Measurements from ENCODE around the gene PLXNA2.

PLXNA2 gene

DNA sequence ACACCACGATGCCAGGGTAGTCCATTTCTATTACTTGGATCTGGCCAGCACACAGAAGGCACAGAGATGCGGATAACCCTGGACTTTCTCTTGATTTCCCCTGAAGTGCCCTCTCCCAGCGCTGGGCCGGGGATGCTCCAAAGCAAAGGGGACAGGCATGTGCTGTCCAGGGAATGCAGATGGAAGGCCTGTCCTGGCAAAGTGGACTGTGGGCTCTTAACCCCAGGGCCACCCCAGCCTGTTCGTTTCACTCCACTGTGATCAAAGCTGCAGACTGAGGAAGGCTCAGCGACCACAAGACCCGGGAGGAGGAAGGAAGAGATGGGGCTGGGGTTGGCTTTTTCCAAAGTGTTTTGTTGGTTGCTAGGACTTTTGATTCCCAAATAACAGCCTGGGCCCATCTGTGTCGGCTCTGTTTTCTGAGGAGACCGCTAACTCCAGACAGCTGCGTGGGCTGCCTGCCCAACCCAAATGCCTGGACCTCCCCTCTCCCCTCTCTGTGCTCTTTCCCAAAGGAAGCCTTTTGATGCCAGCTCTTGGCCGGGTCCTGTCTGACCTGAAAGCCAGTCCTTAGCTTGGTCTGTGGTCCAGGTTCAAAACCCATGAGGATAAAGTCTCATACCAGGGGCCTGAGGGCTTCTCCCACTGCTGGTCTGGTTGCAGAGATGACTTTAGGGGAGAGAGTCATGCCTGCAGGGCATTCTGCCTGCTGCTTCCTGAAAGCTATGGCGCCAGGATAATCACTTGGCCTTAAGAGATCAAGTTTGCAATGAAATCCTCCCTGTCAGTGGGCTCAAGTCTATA is 213.7 kb downstream of the PLXNA2 start:
- TF ChIP-seq, protein P1, sequence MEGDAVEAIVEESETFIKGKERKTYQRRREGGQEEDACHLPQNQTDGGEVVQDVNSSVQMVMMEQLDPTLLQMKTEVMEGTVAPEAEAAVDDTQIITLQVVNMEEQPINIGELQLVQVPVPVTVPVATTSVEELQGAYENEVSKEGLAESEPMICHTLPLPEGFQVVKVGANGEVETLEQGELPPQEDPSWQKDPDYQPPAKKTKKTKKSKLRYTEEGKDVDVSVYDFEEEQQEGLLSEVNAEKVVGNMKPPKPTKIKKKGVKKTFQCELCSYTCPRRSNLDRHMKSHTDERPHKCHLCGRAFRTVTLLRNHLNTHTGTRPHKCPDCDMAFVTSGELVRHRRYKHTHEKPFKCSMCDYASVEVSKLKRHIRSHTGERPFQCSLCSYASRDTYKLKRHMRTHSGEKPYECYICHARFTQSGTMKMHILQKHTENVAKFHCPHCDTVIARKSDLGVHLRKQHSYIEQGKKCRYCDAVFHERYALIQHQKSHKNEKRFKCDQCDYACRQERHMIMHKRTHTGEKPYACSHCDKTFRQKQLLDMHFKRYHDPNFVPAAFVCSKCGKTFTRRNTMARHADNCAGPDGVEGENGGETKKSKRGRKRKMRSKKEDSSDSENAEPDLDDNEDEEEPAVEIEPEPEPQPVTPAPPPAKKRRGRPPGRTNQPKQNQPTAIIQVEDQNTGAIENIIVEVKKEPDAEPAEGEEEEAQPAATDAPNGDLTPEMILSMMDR (IDR thresholded peaks at IDR 0.05; ENCODE audit: low read depth, low read length): no peak
- peaks cover 44% of the 10 kb centered on the region for H3K36me3 ChIP-seq
- no peaks in the 10 kb centered on the region for H3K4me1 ChIP-seq
- H3K9me3 ChIP-seq: no peaks in the 10 kb centered on the region
- H3K27me3 ChIP-seq: no peaks in the 10 kb centered on the region
- DNase-seq: no peak
- H3K4me3 ChIP-seq (ENCODE audit: low read depth, low read length): no peak overlapping the region

DNA sequence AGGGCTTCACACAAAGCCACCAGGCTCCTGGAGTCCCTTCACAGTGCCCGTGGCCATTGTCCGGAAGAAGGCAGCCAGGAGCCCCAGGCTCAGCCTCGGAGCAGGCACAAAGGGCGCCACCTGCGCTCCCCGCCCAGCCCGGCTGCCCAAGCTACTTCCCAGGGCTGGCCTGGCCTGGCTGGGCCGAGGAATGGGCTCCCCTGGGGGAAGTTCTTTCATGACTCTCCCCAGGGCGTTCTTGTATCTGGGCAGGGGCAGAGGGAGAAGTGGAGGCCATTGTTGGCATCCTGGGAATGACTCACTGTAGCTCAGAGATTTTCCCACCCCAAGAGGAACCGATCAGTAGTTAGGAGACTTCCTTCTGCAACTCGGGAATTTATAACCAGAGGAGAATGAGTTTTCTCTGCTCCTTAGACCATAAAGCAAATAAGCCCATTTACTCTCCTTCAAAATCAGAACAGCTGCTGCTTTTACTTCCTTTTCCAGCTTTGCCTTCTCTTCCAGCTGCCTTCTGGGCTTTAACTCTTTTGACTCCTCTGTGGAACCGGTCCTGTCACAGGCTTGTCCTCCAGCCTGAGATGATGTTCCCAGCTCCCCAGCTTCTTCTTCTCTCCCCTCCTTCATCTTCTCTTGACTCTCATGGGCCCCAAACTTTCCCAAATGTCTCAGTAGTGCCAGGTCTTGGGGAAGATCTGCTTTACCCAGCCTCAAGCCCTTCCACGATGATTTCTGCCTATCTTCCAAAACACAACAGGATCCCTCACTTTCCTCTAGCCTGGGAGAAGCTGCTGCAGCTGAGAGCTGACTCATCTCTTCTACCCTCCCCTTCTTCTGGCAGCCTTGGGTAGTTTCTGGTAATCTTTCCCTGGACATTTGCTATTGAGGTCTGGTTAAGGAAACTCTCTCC is 214.6 kb downstream of the PLXNA2 start:
- Histone ChIP-seq H3K36me3 (peaks cover 44% of the 10 kb centered on the region), H3K4me3 (ENCODE audit: low read depth, low read length) (no peak overlapping the region), H3K27me3 (no peaks in the 10 kb centered on the region), H3K9me3 (no peaks in the 10 kb centered on the region), H3K4me1 (no peaks in the 10 kb centered on the region)
- DNase-seq: no peak
- TF ChIP-seq, protein P1 (IDR thresholded peaks at IDR 0.05; ENCODE audit: low read depth, low read length): no peak

DNA sequence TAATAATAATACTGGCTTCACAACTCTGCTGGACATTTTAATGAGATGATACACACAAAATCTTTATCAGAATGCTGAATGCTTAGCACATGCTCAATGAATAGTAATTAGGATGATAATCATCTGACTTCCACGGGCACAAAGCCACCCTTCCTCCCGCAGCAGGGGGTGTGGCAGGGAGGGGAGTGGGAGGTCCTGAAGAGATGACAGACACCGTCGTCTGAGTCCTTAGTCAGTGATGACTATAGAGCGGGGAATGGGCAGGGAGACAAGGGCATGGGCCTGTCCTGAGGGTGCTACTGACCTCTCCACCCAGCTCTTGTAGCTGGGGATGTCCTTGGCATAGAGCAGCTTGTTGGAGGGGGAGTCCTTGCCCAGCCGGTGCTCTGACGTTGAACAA is 215.7 kb downstream of the PLXNA2 start:
- H3K4me1 ChIP-seq: no peaks in the 10 kb centered on the region
- H3K36me3 ChIP-seq: peaks cover 35% of the 10 kb centered on the region
- no peak for DNase-seq
- TF ChIP-seq, protein P1 (IDR thresholded peaks at IDR 0.05; ENCODE audit: low read depth, low read length): no peak
- no peaks in the 10 kb centered on the region for H3K9me3 ChIP-seq
- H3K4me3 ChIP-seq (ENCODE audit: low read depth, low read length): no peak overlapping the region
- no peaks in the 10 kb centered on the region for H3K27me3 ChIP-seq

DNA sequence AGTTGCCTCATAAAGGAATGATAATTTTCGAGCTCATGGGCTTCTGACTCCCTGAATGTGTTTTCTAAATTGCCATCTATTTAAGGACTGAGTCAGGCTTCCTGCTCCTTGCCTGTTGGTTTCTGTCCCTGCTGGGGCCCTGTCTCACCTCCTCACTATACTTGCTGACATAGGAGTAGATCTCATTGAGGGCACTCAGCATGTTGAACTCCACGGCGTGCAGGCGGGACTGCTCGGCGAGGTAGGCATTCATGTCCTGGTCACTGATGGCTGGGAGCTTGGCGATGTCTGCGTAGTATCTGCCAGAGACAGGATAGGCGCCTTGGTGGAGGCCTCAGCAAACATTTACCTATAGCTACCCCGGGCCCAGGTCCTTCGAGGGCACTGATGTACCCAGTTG is 216.3 kb downstream of the PLXNA2 start:
- Histone ChIP-seq H3K36me3 (peaks cover 35% of the 10 kb centered on the region), H3K4me1 (no peaks in the 10 kb centered on the region), H3K27me3 (no peaks in the 10 kb centered on the region), H3K4me3 (ENCODE audit: low read depth, low read length) (no peak overlapping the region), H3K9me3 (no peaks in the 10 kb centered on the region)
- TF ChIP-seq, protein P1 (IDR thresholded peaks at IDR 0.05; ENCODE audit: low read depth, low read length): no peak
- no peak for DNase-seq

DNA sequence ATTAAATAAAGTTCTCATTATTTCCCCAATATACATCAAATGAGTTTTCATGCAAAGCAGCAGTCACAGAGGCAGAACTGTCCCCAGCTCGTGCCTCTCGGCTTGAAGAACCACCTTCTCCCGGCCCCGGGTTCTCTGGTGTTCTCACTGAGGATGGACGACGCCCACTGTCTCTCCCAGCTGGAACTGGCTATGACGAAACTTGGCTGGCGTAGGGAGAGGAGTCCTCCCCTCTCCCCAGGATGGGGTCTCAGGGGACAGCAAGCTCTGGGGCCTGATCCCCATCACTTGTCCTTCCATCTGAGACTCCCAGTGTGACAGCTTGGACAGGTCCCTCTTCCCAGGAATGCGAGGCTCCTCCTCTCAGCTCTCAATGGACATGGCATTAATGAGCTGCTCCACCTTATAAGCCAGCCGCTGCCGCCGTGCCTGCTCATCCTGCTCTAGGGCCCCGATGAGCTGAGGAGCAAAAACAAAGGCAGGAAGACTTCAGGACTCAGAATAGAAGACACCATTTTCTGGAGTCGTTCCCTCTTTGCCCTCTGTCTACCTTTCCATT is 217.2 kb downstream of the PLXNA2 start:
- Histone ChIP-seq H3K36me3 (peaks cover 28% of the 10 kb centered on the region), H3K27me3 (no peaks in the 10 kb centered on the region), H3K9me3 (no peaks in the 10 kb centered on the region), H3K4me3 (ENCODE audit: low read depth, low read length) (no peak overlapping the region), H3K4me1 (no peaks in the 10 kb centered on the region)
- TF ChIP-seq, protein P1 (IDR thresholded peaks at IDR 0.05; ENCODE audit: low read depth, low read length): no peak
- no peak for DNase-seq

Measured in BE2C (cell line).